Keratinocyte (primary cell): ENCODE data around the gene CGNL1. TPM values are rescaled to one million over a fixed set of nuclear protein-coding genes. Genes with fewer than 3 reads are reported as not detected.

Source experiments
- DNase-seq: peaks from one replicate; pipeline ENCODE4 v3.0.0-alpha.2; 2011; ENCODE audit warnings: low read depth, missing footprints, low spot score
- FAIRE-seq: peaks from 2 replicates; lab custom pipeline; 2011; peaks lifted over from hg19 to GRCh38; lab: Jason Lieb, UNC
- H2AFZ ChIP-seq: 2 replicates; pipeline ENCODE4 v1.6.0; 2012; ENCODE audit warnings: low read length, control low read depth, inconsistent platforms; ENCODE audit not compliant: control insufficient read depth
- H3K27ac ChIP-seq: 2 replicates; pipeline ENCODE4 v1.5.1; 2011; ENCODE audit warnings: low read length; ENCODE audit not compliant: control insufficient read depth, insufficient read depth
- H3K27me3 ChIP-seq: 3 replicates; pipeline ENCODE4 v1.6.0; 2011; ENCODE audit warnings: low read length; ENCODE audit not compliant: control insufficient read depth, insufficient read depth; ENCODE audit errors: extremely low read depth
- H3K36me3 ChIP-seq, 2 experiments: 2 replicates in 1 of 2; 3 replicates in 1 of 2; pipeline ENCODE4 v1.5.1; 2011; ENCODE audit warnings: low read length in 2 of 2, mild to moderate bottlenecking in 1 of 2; ENCODE audit not compliant: control insufficient read depth in 2 of 2, insufficient read depth in 2 of 2; ENCODE audit errors: extremely low read depth in 1 of 2
- H3K4me1 ChIP-seq: 3 replicates; pipeline ENCODE4 v1.5.1; 2011; ENCODE audit warnings: low read length; ENCODE audit not compliant: control insufficient read depth, insufficient read depth; ENCODE audit errors: extremely low read depth
- H3K4me2 ChIP-seq: 3 replicates; pipeline ENCODE4 v1.6.0; 2011; ENCODE audit warnings: low read depth, low read length; ENCODE audit not compliant: control insufficient read depth, insufficient read depth; ENCODE audit errors: extremely low read depth
- H3K4me3 ChIP-seq, 3 experiments: fragments of 200-600 bp in 1 of 3; sonication (generic) in 1 of 3; 2 replicates in 2 of 3; 3 replicates in 1 of 3; pipeline ENCODE4 v1.5.1; 2011 to 2016; ENCODE audit warnings: low read length in 3 of 3, mild to moderate bottlenecking in 3 of 3, control low read depth in 2 of 3, inconsistent platforms in 1 of 3, low read depth in 1 of 3, mixed read lengths in 1 of 3, mixed run types in 1 of 3, moderate library complexity in 1 of 3; ENCODE audit not compliant: control insufficient read depth in 2 of 3, insufficient read depth in 2 of 3; ENCODE audit errors: extremely low read depth in 1 of 3
- H3K79me2 ChIP-seq: 2 replicates; pipeline ENCODE4 v1.6.0; 2012; ENCODE audit warnings: low read length; ENCODE audit not compliant: control insufficient read depth, insufficient read depth
- H3K9ac ChIP-seq: 3 replicates; pipeline ENCODE4 v1.6.0; 2011; ENCODE audit warnings: low read length; ENCODE audit not compliant: control insufficient read depth, insufficient read depth; ENCODE audit errors: extremely low read depth
- H3K9me1 ChIP-seq: 3 replicates; pipeline ENCODE4 v1.6.0; 2011; ENCODE audit warnings: low read length; ENCODE audit not compliant: control insufficient read depth, insufficient read depth; ENCODE audit errors: extremely low read depth
- H3K9me3 ChIP-seq: 2 replicates; pipeline ENCODE4 v1.5.1; 2012; ENCODE audit warnings: low read depth, low read length; ENCODE audit not compliant: control insufficient read depth
- H4K20me1 ChIP-seq: 3 replicates; pipeline ENCODE4 v1.6.0; 2011; ENCODE audit warnings: low read length; ENCODE audit not compliant: control insufficient read depth, insufficient read depth; ENCODE audit errors: extremely low read depth
- CTCF ChIP-seq, 3 experiments: IDR thresholded peaks in 1 of 3; conservative IDR thresholded peaks in 1 of 3; optimal IDR thresholded peaks in 1 of 3; 2 replicates in 2 of 3; 3 replicates in 1 of 3; pipeline versions ENCODE3 to v1.5.1; 2011; ENCODE audit warnings: low read length in 3 of 3, mild to moderate bottlenecking in 3 of 3, moderate library complexity in 2 of 3, control low read depth in 1 of 3, inconsistent platforms in 1 of 3; ENCODE audit not compliant: insufficient read depth in 2 of 3; ENCODE audit errors: extremely low read depth in 1 of 3
- EZH2 ChIP-seq: IDR thresholded peaks from one replicate; pipeline ENCODE4 v1.6.1; 2012; ENCODE audit warnings: inconsistent platforms, mild to moderate bottlenecking, low read length, moderate library complexity
- dilution Hi-C: fragments of 300-500 bp; cut with MboI; formaldehyde crosslinking; loops from one replicate; pipeline ENCODE4 v1.7.0; 2020; ENCODE audit warnings: low sequenced_read_pairs; ENCODE audit not compliant: extremely low pct_ligation_motif_present
- polyA plus RNA-seq, 5 experiments: library from polyadenylated mRNA; depleted of rRNA in 3 of 5; stranded (reverse) in 3 of 5; stranded (forward) in 1 of 5; unstranded in 1 of 5; fragments of >200 nt; gene quantifications; 1 replicate in 1 of 5; 2 replicates in 3 of 5; 3 replicates in 1 of 5; pipeline versions ENCODE4 v1.2.1 to v1.2.3, GENCODE V29; 2011 to 2012; ENCODE audit warnings: missing spikeins in 2 of 5, low read depth in 1 of 5, low replicate concordance in 1 of 5

Gene CGNL1
- polyA plus RNA-seq, 1 donor (not counting 4 experiments of a cell fraction or from before 2014, with no cell fraction given), result 0.05 TPM

- H3K27me3 ChIP-seq, result no peaks in the 10 kb centered on the region
- H3K79me2 ChIP-seq, result no peaks in the 10 kb centered on the region
- TF ChIP-seq CTCF (optimal IDR thresholded peaks at IDR 0.05 in 1 of 3, IDR thresholded peaks at IDR 0.05 in 1 of 3, conservative IDR thresholded peaks at IDR 0.05 in 1 of 3; ENCODE audit: extremely low read depth in 1 of 3, insufficient read depth in 2 of 3, low read length in 3 of 3) (no peak), EZH2 (no peak)
- H3K27ac ChIP-seq, result no peak overlapping the region
- no peak overlapping the region for H2AFZ ChIP-seq
- no peak for DNase-seq
- no peaks in the 10 kb centered on the region for H3K9me1 ChIP-seq
- H3K4me2 ChIP-seq, result no peak overlapping the region
- H3K4me1 ChIP-seq, result peaks cover 27% of the 10 kb centered on the region
- H3K9me3 ChIP-seq, result no peaks in the 10 kb centered on the region
- no peaks in the 10 kb centered on the region for H4K20me1 ChIP-seq
- no peak for FAIRE-seq
- no peaks in the 10 kb centered on the region for H3K36me3 ChIP-seq
- dilution Hi-C loops, result no loop called here
- H3K9ac ChIP-seq, result no peak overlapping the region
- no peak overlapping the region for H3K4me3 ChIP-seq
These were observed 191.6 kb downstream of the CGNL1 start for GRCh38 chr15:57567891-57568290.

DNA sequence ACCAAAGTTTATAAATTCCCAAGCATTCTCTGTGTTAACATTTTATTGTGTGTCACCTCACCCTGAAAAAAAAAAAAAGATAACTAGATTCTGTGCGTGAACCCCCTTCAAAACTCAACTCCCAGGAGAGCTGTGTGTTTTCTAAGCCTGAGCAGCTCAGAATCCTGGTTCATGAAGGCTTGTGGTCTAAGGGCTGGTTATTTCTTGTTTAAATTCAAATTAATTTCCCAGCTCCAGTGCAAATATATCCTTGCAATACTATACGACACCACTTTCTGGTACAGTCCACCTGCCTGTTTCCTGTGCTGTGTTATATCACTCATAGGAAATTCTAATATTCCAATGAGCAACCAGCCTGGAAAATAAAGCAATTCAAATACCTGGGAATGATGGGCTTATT is 192.0 kb downstream of the CGNL1 start:
- no peak for DNase-seq
- dilution Hi-C loops, result no loop called here
- no peaks in the 10 kb centered on the region for H3K9me3 ChIP-seq

More for the DNA sequence above, 192.0 kb downstream of the CGNL1 start:
- H3K27ac ChIP-seq, result no peak overlapping the region
- H3K4me3 ChIP-seq, result no peak overlapping the region
- no peaks in the 10 kb centered on the region for H3K79me2 ChIP-seq
- no peak overlapping the region for H3K4me2 ChIP-seq
- H3K27me3 ChIP-seq, result no peaks in the 10 kb centered on the region
- no peaks in the 10 kb centered on the region for H4K20me1 ChIP-seq
- no peak overlapping the region for H3K9ac ChIP-seq
- peaks cover 27% of the 10 kb centered on the region for H3K4me1 ChIP-seq
- H3K36me3 ChIP-seq, result no peaks in the 10 kb centered on the region
- TF ChIP-seq CTCF (optimal IDR thresholded peaks at IDR 0.05 in 1 of 3, IDR thresholded peaks at IDR 0.05 in 1 of 3, conservative IDR thresholded peaks at IDR 0.05 in 1 of 3; ENCODE audit: extremely low read depth in 1 of 3, insufficient read depth in 2 of 3, low read length in 3 of 3) (no peak), EZH2 (no peak)
- FAIRE-seq, result no peak
- H3K9me1 ChIP-seq, result no peaks in the 10 kb centered on the region
- no peak overlapping the region for H2AFZ ChIP-seq
